ENCODE data around the gene AMBP. TPM values are rescaled to one million over a fixed set of nuclear protein-coding genes. Genes with fewer than 3 reads are reported as not detected.

Gene AMBP
- total RNA-seq, 1 experiment from 2014 or later = 0.22 TPM

DNA sequence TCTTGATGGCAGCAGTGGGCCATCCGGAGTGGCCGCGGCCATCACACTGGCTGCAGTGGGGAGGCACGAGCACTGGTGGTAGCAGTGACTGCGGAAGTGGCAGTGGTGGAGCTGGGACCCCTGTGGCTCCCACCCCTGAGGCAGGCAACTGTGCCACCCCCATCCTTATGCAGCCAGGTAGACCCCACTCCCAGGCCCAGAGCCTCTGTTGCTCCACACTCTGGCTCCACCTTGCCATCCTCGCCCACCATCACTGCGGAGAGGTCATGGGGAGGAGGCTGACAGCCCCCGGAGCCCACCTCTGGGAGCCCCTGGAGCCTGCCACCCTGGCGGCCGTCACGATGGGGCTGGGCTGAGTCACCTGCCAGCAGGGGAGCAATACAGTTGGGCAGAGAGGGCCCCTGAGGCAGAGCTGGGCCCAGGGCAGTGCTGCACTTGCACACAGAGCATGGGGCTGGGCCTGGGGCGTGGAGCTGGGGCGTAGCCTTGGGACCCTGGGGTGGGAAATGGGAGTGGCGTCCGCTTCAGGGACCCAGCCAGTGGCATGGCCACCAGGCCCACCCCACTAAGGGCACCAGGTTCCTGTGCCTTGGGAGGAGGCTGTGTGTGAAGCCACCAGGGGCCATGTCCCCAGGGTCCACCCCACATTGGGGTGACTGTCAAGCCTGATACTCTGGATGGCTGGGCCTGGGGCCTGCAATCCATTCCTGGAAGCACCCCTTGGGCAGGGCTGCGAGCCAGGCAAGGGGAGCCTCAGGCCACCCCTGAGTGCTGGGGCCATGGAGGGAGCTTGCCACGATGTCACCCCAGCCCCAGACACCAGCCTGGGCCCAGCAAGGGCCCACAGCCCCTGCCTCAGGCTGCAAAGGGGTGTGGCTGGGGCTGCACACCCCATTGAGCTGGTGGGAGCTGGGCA is 7.7 kb downstream of the AMBP start:
- ATAC-seq = no peak
- BruUV-seq (replicated peaks) = no TSS peak
- Histone ChIP-seq H3K27ac (ENCODE audit: low read length) (no peak overlapping the region), H3F3A (ENCODE audit: low read length, unreplicated experiment) (no peaks in the 10 kb centered on the region), H3K4me2 (ENCODE audit: low read length) (no peak overlapping the region), H3K79me2 (ENCODE audit: low read length) (no peaks in the 10 kb centered on the region), H3K9me2 (replicated peaks; ENCODE audit: low read length) (no peaks in the 10 kb centered on the region), H4K20me1 (ENCODE audit: low read length) (no peaks in the 10 kb centered on the region), H2AFZ (ENCODE audit: low read length) (no peak overlapping the region), H3K4me3 (ENCODE audit: low read length) (no peak overlapping the region), H3K27me3 (ENCODE audit: low read length) (no peaks in the 10 kb centered on the region), H3K36me3 (ENCODE audit: low read depth, low read length) (no peaks in the 10 kb centered on the region), H3K9me3 (ENCODE audit: low read length) (no peaks in the 10 kb centered on the region), H3K9ac (ENCODE audit: low read length) (no peak overlapping the region), H3K4me1 (ENCODE audit: insufficient read depth, low read length) (no peaks in the 10 kb centered on the region)
- ChIA-PET POLR2A (ENCODE audit: unreplicated experiment) (no interaction called here), CTCF (no interaction called here)
- intact Hi-C loops (cut with micrococcal nuclease) = no loop called here
- no peak for DNase-seq
- TF ChIP-seq, protein P1, sequence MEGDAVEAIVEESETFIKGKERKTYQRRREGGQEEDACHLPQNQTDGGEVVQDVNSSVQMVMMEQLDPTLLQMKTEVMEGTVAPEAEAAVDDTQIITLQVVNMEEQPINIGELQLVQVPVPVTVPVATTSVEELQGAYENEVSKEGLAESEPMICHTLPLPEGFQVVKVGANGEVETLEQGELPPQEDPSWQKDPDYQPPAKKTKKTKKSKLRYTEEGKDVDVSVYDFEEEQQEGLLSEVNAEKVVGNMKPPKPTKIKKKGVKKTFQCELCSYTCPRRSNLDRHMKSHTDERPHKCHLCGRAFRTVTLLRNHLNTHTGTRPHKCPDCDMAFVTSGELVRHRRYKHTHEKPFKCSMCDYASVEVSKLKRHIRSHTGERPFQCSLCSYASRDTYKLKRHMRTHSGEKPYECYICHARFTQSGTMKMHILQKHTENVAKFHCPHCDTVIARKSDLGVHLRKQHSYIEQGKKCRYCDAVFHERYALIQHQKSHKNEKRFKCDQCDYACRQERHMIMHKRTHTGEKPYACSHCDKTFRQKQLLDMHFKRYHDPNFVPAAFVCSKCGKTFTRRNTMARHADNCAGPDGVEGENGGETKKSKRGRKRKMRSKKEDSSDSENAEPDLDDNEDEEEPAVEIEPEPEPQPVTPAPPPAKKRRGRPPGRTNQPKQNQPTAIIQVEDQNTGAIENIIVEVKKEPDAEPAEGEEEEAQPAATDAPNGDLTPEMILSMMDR (conservative IDR thresholded peaks at IDR 0.05; ENCODE audit: low read depth, low read length) = no peak
- TF ChIP-seq EZH2phosphoT487 (IDR thresholded peaks at IDR 0.05; ENCODE audit: borderline replicate concordance, low read length) (no peak), EZH2 (IDR thresholded peaks at IDR 0.05; ENCODE audit: low read length, unreplicated experiment) (no peak)

DNA sequence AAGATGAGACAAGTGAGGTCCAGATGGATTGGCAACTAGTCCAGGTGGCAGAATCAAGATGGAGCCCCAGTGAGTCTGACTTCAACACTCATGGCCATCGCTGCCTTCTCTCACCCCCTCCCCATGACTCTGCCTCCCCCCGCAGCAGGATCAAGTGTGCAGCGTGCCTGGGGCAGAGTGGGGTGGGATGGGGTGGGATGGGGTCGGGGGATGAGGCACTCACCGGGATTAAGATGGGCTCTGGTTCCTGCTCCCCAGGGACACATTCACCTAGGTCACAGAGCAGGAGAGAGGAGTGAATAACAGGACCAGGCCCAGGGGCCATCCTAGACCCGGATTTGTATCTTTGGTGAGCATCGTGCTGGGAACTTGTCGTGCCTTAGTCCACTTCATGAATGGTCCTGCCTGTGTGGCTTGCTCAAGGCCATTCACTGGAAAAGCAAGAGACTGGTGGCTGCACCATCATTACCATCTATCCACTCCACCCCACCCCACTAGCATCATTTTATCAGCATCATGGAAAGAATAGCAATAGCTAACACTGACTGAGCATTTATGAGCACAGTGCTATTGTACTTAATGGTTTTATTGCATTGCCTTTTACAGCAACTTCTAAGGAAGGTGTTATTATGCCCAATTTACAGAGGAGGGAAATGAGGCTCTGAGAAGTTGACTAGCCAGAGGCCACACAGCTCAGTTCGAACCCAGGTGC is 8.5 kb downstream of the AMBP start:
- DNase-seq (no peak), ATAC-seq (no peak)
- no peaks in the 10 kb centered on the region for H3F3A ChIP-seq (ENCODE audit: low read length, unreplicated experiment)
- H3K36me3 ChIP-seq (ENCODE audit: low read depth, low read length) = no peaks in the 10 kb centered on the region
- H4K20me1 ChIP-seq (ENCODE audit: low read length) = no peaks in the 10 kb centered on the region
- TF ChIP-seq EZH2phosphoT487 (IDR thresholded peaks at IDR 0.05; ENCODE audit: borderline replicate concordance, low read length) (no peak), EZH2 (IDR thresholded peaks at IDR 0.05; ENCODE audit: low read length, unreplicated experiment) (no peak)
- TF ChIP-seq, protein P1 (conservative IDR thresholded peaks at IDR 0.05; ENCODE audit: low read depth, low read length) = no peak
- no peak overlapping the region for H3K4me3 ChIP-seq (ENCODE audit: low read length)
- H3K9ac ChIP-seq (ENCODE audit: low read length) = no peak overlapping the region
- no peak overlapping the region for H2AFZ ChIP-seq (ENCODE audit: low read length)
- no peaks in the 10 kb centered on the region for H3K9me3 ChIP-seq (ENCODE audit: low read length)
- H3K9me2 ChIP-seq (replicated peaks; ENCODE audit: low read length) = no peaks in the 10 kb centered on the region
- no peak overlapping the region for H3K27ac ChIP-seq (ENCODE audit: low read length)
- no peak overlapping the region for H3K4me2 ChIP-seq (ENCODE audit: low read length)
- no peaks in the 10 kb centered on the region for H3K27me3 ChIP-seq (ENCODE audit: low read length)
- POLR2A ChIA-PET (ENCODE audit: unreplicated experiment) = no interaction called here
- no TSS peak for BruUV-seq (replicated peaks)
- no peaks in the 10 kb centered on the region for H3K4me1 ChIP-seq (ENCODE audit: insufficient read depth, low read length)
- intact Hi-C loops (cut with micrococcal nuclease) = no loop called here
- H3K79me2 ChIP-seq (ENCODE audit: low read length) = no peaks in the 10 kb centered on the region
- CTCF ChIA-PET = no interaction called here

DNA sequence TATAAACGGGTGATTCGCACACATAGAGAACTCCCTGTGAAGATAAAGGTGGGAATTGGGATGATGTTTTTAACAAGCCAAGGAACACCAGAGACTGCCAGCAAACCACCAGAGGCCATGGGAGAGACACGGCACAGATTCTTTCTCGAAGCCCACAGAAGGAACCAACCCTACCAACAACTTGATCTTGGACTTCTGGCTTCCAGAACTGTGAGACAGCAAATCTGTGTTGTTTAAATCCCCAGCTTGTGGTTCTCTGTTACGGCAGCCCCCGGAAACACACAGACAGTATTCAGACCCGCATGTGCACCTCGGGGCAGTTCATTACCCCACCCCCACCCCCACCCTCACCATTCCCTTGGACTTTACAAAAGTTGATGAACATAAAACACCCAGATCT is 12.8 kb downstream of the AMBP start:
- BruUV-seq (replicated peaks) = no TSS peak
- ATAC-seq (no peak), DNase-seq (no peak)
- Histone ChIP-seq H3K9ac (ENCODE audit: low read length) (no peak overlapping the region), H3K27ac (ENCODE audit: low read length) (no peak overlapping the region), H3K4me2 (ENCODE audit: low read length) (no peak overlapping the region), H3K4me1 (ENCODE audit: insufficient read depth, low read length) (no peaks in the 10 kb centered on the region), H3K9me3 (ENCODE audit: low read length) (no peaks in the 10 kb centered on the region), H3K79me2 (ENCODE audit: low read length) (no peaks in the 10 kb centered on the region), H3K27me3 (ENCODE audit: low read length) (no peaks in the 10 kb centered on the region), H3K36me3 (ENCODE audit: low read depth, low read length) (no peaks in the 10 kb centered on the region), H3K9me2 (replicated peaks; ENCODE audit: low read length) (no peaks in the 10 kb centered on the region), H2AFZ (ENCODE audit: low read length) (no peak overlapping the region), H3F3A (ENCODE audit: low read length, unreplicated experiment) (no peaks in the 10 kb centered on the region), H3K4me3 (ENCODE audit: low read length) (no peak overlapping the region), H4K20me1 (ENCODE audit: low read length) (no peaks in the 10 kb centered on the region)
- intact Hi-C loops (cut with micrococcal nuclease) = no loop called here
- ChIA-PET POLR2A (ENCODE audit: unreplicated experiment) (no interaction called here), CTCF (no interaction called here)
- no peak for TF ChIP-seq EZH2phosphoT487 (IDR thresholded peaks at IDR 0.05; ENCODE audit: borderline replicate concordance, low read length)
- TF ChIP-seq, protein P1 (conservative IDR thresholded peaks at IDR 0.05; ENCODE audit: low read depth, low read length) = no peak
- no peak for TF ChIP-seq EZH2 (IDR thresholded peaks at IDR 0.05; ENCODE audit: low read length, unreplicated experiment)

Measured in PC-3 (cell line).